ENCODE results near the gene SLC2A6.

SLC2A6 gene

GRCh38 chr9:133495327-133496293, 16.7 kb upstream of the SLC2A6 start:
- FAIRE-seq: no peak

- no peak for FAIRE-seq
Observed at GRCh38 chr9:133494636-133495326, 15.9 kb upstream of the SLC2A6 start.

GRCh38 chr9:133493845-133494540, 15.1 kb upstream of the SLC2A6 start:
- no peak for FAIRE-seq

DNA sequence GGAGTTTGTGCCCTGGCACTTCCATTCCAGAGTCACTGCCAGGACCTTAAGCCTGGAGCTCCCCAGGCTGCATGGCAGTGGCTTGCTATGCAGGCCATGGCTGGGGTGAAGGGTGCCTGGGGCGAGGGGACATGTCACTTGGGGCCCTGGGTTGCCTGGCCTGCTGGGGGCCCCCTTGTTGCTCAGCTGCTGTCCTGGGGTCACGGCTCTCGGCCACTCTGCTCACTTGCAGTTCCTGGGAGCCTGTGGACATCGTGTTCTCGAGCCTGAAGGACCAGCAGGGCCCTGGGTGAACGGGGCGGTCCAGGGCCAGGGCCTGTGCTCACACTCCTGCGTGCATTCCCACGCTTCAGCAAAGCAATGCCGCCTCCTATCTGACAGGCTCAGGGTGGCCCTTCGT, 14.5 kb upstream of the SLC2A6 start:
- no peak for FAIRE-seq

DNA sequence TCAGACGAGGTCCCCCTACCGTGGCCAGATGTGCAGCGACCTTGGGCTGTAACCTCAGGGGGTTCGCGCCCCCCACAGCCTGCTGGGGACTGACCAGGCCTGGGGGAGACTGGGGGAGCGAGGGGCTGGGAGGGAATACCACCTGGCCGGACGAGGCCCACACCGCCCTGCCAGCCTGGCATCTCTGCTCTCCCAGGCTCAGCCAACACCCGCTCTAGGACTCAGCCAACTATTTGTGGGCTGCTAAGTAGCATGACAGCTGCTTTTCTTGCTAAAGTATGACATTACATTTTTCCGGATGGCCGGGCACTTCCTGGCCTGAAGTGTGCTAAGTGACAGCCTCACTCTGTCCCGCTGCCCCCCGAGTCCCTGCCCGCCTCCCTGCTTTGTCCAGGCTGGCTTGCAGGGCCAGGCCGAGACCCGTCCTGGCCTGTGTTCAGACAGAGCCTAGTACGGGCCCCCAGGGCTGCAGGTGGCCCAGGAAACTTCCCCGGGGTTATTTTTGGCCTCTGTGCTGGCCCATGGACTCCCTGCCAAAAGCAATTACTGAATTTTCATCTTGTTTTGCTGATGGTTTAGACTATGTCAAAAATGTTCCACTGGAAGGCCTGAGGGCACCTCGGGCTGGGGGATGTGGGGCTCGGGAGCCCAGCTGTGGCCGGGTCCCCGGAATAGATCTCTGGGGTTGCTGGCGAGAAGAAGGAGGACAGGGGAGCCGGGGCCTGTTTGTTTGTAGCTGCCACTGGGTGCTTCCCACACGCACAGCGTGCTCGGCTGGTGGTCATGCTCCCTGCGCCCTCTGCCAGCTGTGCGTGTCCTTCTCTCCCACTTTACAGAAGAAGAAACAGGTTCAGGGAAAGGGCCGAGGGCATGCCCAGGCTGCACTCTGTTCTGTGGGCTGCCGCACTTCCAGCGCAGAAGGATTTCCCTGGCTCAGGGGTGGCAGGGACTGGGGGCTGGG, 13.4 kb upstream of the SLC2A6 start:
- no peak for FAIRE-seq

GRCh38 chr9:133491656-133491925, 12.7 kb upstream of the SLC2A6 start:
- FAIRE-seq: no peak

DNA sequence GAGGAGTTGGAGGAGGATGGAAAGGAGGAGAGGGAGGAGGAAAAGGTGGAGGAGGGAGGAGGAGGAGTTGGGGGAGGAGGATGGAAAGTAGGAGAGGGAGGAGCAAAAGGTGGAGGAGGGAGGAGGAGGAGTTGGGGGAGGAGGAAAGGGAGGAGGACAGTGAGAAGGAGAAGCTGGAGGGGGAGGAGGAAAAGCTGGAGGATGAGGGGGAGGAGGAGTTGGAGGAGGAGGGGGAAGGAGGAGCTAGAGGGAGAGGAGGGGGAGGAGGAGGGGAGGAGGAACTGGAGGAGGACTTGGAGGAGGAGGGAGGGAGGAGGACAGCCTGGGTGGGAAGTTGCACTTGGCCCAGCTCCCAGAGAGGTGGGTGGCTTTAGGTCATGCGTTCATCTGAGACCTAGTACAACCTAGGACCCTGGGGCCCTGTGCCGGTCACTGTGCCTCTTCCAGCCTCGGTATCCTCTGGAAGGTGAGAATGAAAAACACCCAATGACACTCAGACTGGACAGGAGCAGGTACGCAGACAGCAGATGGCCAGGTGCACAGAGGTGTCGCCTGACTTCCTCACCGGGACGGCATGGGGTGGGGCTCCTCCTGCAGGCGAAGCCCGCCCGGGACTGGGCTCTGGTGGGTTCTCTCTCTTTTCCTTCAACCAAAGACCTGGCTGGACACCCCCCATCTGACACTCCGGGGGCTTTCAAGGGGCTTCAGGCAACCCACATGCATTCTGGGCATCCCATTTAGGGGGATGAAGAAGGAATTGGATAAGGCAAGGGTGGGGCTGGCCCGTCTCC, 12.2 kb upstream of the SLC2A6 start:
- FAIRE-seq: no peak

DNA sequence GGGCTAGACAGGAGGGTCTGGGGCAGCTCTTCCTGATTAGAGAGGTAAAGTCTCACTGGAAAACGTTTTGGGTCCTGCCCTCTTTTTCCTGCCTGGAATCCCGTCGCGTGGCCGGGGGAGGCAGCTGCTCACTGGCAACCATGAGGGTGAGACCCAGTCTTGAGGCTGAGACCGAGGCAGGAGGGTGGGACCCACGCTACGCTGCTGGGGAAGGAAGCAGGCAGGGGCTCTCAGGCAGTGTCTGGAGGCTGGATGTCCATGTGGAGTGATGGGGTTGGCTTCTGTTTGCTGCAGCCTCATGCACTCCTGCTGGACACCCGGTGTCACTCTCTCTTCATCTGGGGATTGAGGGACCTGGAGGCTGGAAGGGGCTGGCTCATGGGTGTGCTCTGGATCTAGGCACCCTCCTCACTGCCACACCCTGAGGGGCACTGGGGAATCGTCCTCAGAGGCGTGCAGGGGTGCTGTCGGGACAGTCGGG, 11.3 kb upstream of the SLC2A6 start:
- no peak for FAIRE-seq

DNA sequence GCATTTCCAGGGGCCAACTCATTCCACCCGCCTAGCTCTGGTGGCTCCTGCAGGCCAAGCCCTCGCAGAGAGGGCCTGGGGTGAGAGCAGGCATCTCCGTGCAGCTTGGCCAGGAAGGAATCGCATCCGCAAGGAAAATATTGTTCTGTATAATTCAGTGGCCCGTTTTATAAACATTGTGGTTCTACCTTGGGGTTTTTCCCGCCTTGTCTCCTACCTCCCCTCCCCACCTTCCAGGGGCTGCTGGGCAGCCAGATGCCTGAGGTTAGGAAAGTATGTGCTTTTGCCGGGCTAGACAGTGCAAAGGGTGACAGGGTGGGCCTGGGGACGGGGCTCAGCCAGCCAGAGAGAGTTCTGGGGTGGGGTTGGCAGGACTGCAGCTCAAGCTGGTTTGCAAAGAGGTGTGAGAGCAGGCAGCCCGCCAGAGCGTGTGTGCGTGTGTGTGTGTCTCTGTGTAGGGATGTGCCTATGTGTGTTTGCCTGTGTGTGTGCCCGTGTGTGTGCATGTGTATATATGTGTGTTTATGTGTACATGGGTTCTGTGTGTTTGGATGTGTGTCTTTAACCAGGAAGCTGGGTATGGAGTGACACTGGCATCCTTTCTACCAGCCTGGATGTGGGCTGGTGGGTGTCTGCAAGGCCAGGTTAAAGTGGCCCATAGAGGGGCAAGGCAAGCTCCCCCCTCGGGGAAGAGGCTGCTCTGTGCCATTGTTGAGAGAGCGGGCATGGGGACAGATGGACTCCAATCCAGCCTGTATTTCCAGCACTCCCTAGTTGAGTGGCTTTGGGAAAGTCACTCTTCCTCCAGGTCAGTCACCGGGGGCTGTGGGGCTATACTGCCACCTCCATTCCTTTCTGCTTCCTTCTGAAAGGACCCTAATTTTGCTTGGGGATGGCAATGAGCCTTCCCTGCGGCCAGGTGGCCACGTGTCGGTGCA, 10.6 kb upstream of the SLC2A6 start:
- no peak for FAIRE-seq

DNA sequence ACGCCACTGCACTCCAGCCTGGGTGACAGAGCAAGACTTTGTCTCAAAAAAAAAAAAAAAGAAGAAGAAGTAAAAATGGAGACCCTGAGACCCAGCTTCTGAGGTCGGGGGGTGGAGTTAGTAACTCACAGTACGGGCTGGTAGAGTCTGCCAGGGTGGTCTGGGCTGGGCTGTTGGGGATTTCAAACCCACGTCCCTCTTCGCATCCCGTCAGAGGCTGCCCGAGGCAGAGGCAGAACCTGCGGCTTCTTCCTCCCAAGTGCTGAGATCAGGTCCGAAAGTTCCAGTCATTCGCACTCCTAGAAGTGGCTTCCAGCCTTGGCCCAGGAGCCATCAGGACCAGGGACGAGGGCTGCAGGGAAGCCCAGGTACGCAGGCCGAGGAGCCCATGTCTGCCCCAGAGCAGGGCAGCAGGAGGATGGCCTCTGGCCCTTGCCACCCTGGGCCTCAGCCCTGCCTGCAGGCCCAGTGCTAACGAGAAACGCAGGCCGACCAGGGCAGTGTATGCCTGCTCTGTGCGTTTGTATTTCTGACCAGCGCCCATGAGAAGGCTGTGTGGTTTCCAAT, 9.9 kb upstream of the SLC2A6 start:
- FAIRE-seq: no peak

- FAIRE-seq: no peak
Observed at GRCh38 chr9:133487331-133487725, 8.4 kb upstream of the SLC2A6 start.

DNA sequence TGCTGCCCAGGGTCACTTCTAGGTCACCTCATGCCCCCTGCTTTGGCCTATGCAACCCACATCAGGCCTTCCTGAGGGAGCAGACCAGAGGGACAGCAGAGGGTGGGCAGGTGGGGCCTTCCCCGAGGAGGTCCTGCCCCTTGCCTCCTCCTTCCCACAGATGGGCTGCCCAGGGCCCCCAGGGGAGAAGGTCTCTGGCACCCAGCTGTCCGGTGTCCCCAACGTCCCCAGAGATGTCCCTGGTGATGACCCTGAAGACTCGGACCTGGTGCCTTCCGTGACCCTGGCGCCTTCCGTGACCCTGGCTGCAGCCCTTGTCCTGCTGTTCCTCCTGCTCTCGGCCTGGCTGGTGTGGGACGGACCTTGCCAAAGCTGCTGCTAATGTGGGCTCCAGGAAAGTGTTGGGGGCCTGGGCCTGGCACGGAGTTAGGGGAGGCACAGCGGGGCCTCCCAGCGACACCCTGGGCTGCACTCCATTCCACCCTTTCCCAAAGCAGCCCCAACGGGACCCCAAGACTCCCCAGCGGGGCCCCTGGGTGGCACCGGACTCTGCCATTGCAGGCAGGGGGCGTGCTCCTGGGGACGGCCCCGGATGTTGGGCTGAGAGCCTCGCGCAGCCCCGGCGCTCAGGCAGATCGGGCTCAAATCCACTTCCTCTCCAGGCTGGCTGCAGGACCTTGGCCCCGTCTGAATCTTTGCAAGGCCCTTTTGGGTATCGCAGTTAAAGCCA, 6.8 kb upstream of the SLC2A6 start:
- FAIRE-seq: no peak

GRCh38 chr9:133484671-133485437, 6.0 kb upstream of the SLC2A6 start:
- no peak for FAIRE-seq

- no peak for FAIRE-seq
Observed at GRCh38 chr9:133483611-133484010, 4.7 kb upstream of the SLC2A6 start.

DNA sequence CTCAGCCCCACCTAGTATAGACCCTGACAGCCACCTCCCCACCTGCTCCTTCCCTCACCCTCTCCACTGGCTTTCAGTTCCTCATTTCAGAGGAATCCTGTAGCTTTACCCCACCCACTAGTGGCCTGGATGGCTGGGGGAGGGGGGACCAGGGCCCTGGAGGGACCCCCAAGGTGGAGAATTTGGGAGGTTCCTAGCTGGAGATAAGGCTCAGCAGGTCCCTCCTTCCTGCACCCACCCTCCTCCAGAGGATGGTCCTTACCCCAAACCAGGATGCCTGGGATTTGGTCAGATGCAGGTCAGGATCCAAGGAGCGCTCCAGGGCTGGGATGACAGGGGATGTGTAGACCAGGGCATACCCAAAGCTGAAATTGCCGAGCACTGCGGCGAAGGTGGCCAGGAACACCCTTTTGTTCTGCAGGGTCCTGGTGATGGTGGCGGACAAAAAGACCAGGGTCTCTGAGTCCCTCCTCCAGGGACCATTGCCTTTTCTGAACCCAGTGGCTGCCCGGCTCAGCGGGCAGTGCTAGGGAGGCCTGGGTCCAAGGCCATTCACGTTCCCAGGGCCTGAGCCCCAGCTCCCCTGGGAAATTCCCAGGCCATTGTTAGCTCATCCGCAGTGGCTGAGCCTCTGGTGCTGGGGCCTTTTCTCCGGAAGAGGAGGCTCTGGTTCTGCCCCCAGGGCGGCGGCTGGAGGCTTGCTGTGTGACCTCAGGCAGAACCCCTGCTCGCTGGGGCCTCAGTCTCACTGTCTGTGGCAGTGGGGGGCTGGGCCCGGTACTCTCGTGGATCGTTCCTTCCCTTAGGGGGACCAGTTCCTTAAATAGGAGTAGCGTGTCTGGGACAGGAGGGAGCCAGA, 678 bp downstream of the SLC2A6 start:
- no peak for FAIRE-seq

GRCh38 chr9:133477461-133477860, 1.4 kb downstream of the SLC2A6 start:
- FAIRE-seq: no peak

- FAIRE-seq: no peak
Observed at GRCh38 chr9:133476941-133477340, 2.0 kb downstream of the SLC2A6 start.

All from A204.1 (cell line).